Bladder microvascular endothelial cell (primary cell): ENCODE data around the gene ZEB2. TPM values are rescaled to one million over a fixed set of nuclear protein-coding genes. Genes with fewer than 3 reads are reported as not detected.

Source experiments
- total RNA-seq: library from RNA; depleted of rRNA; stranded (reverse); fragments of >200 nt; gene quantifications from 2 replicates; pipeline ENCODE4 v1.2.3, GENCODE V29; 2014

ZEB2 gene
- 3.4 and 9.8 TPM in 2 replicates for total RNA-seq

DNA sequence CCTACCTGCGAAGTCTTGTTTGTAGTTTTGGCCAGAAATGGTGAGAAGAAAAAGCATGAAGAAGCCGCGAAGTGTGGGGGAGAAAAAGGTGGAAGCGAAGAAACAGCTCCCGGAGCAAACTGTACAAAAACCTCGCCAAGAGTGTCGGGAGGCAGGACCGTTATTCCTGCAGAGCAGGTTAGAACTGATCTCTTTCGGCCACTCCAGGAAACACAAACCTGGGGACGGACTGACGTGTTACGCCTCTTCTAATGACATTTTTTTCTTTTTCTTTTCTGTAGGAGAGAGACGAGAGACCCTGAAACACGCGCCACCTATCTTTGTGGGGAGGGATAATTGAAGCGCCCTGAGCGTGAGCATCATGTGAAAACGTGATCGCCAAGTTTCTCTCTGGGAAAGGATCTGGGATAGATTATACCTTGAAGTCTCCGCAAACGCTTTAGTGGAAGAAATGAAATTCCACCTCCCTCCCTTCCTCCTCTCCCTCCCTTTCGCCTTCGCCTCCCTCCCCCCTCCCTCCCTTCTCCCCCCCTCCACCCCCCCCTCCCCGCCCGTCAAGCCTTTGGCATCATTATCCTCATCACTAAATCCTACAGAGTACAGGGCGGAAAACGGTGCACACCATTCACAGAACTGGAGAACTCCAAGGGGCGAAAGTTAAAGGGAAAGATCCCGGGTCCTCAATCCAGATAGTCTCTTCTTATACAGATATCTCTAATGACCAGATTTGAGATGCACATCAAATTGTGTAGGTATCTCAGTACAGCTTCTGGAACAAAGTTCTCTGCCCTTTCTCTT lies at the start of gene ZEB2:
TSS of gene ZEB2 (minus strand) at position 186 of the 798 bp plus-strand sequence. CDS start 2,769 bp downstream, outside the sequence.

